ENCODE measurements around the gene CX3CL1. TPM values are rescaled to one million over a fixed set of nuclear protein-coding genes. Genes with fewer than 3 reads are reported as not detected.

Gene CX3CL1
- total and polyA plus RNA-seq, 2 of the 13 experiments (the other 11 are each of a cell fraction or from before 2014, with no cell fraction given) = 57.3 to 60.8 TPM

DNA sequence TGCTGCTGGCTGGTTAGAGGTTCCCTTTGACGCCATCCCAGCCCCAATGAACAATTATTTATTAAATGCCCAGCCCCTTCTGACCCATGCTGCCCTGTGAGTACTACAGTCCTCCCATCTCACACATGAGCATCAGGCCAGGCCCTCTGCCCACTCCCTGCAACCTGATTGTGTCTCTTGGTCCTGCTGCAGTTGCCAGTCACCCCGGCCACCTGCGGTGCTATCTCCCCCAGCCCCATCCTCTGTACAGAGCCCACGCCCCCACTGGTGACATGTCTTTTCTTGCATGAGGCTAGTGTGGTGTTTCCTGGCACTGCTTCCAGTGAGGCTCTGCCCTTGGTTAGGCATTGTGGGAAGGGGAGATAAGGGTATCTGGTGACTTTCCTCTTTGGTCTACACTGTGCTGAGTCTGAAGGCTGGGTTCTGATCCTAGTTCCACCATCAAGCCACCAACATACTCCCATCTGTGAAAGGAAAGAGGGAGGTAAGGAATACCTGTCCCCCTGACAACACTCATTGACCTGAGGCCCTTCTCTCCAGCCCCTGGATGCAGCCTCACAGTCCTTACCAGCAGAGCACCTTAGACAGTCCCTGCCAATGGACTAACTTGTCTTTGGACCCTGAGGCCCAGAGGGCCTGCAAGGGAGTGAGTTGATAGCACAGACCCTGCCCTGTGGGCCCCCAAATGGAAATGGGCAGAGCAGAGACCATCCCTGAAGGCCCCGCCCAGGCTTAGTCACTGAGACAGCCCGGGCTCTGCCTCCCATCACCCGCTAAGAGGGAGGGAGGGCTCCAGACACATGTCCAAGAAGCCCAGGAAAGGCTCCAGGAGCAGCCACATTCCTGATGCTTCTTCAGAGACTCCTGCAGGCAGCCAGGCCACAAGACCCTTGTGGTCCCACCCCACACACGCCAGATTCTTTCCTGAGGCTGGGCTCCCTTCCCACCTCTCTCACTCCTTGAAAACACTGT, 11.3 kb downstream of the CX3CL1 start (continued):
- 0 out of 2 replicates have a peak, but pooled peaks have one; percentile 73 for TF ChIP-seq ZSCAN21 (CRISPR knock-in tag; IDR thresholded peaks at IDR 0.05; ENCODE audit: borderline replicate concordance)
- TF ChIP-seq ZNF598 (CRISPR knock-in tag; IDR thresholded peaks at IDR 0.05; ENCODE audit: borderline replicate concordance) = no peak
- TF ChIP-seq, protein P1, sequence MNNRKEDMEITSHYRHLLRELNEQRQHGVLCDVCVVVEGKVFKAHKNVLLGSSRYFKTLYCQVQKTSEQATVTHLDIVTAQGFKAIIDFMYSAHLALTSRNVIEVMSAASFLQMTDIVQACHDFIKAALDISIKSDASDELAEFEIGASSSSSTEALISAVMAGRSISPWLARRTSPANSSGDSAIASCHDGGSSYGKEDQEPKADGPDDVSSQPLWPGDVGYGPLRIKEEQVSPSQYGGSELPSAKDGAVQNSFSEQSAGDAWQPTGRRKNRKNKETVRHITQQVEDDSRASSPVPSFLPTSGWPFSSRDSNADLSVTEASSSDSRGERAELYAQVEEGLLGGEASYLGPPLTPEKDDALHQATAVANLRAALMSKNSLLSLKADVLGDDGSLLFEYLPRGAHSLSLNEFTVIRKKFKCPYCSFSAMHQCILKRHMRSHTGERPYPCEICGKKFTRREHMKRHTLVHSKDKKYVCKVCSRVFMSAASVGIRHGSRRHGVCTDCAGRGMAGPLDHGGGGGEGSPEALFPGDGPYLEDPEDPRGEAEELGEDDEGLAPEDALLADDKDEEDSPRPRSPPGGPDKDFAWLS (CRISPR knock-in tag; IDR thresholded peaks at IDR 0.05; ENCODE audit: borderline replicate concordance) = no peak; the same call in 1 of the 2 replicates
- no peak for TF ChIP-seq TOE1 (CRISPR knock-in tag; IDR thresholded peaks at IDR 0.05)
- peak; percentile 45; the same call in 1 of the 2 replicates for TF ChIP-seq ZNF326 (CRISPR knock-in tag; IDR thresholded peaks at IDR 0.05; ENCODE audit: borderline replicate concordance)
- no peak for TF ChIP-seq ZNF143 (CRISPR knock-in tag; IDR thresholded peaks at IDR 0.05)
- no peak; the same call in 1 of the 2 replicates for TF ChIP-seq MED1 (CRISPR knock-in tag; IDR thresholded peaks at IDR 0.05)
- TF ChIP-seq, protein P2, sequence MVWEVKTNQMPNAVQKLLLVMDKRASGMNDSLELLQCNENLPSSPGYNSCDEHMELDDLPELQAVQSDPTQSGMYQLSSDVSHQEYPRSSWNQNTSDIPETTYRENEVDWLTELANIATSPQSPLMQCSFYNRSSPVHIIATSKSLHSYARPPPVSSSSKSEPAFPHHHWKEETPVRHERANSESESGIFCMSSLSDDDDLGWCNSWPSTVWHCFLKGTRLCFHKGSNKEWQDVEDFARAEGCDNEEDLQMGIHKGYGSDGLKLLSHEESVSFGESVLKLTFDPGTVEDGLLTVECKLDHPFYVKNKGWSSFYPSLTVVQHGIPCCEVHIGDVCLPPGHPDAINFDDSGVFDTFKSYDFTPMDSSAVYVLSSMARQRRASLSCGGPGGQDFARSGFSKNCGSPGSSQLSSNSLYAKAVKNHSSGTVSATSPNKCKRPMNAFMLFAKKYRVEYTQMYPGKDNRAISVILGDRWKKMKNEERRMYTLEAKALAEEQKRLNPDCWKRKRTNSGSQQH (CRISPR knock-in tag; IDR thresholded peaks at IDR 0.05; ENCODE audit: low read depth) = no peak
- TF ChIP-seq FOSL1 (CRISPR knock-in tag; IDR thresholded peaks at IDR 0.05; ENCODE audit: borderline replicate concordance) = 0 out of 2 replicates have a peak, but pooled peaks have one; percentile 12
- TF ChIP-seq, protein P3, sequence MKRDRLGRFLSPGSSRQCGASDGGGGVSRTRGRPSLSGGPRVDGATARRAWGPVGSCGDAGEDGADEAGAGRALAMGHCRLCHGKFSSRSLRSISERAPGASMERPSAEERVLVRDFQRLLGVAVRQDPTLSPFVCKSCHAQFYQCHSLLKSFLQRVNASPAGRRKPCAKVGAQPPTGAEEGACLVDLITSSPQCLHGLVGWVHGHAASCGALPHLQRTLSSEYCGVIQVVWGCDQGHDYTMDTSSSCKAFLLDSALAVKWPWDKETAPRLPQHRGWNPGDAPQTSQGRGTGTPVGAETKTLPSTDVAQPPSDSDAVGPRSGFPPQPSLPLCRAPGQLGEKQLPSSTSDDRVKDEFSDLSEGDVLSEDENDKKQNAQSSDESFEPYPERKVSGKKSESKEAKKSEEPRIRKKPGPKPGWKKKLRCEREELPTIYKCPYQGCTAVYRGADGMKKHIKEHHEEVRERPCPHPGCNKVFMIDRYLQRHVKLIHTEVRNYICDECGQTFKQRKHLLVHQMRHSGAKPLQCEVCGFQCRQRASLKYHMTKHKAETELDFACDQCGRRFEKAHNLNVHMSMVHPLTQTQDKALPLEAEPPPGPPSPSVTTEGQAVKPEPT (CRISPR knock-in tag; IDR thresholded peaks at IDR 0.05; ENCODE audit: low read depth) = no peak
- no peak for TF ChIP-seq HDAC1 (CRISPR knock-in tag; IDR thresholded peaks at IDR 0.05)
- TF ChIP-seq, protein P4, sequence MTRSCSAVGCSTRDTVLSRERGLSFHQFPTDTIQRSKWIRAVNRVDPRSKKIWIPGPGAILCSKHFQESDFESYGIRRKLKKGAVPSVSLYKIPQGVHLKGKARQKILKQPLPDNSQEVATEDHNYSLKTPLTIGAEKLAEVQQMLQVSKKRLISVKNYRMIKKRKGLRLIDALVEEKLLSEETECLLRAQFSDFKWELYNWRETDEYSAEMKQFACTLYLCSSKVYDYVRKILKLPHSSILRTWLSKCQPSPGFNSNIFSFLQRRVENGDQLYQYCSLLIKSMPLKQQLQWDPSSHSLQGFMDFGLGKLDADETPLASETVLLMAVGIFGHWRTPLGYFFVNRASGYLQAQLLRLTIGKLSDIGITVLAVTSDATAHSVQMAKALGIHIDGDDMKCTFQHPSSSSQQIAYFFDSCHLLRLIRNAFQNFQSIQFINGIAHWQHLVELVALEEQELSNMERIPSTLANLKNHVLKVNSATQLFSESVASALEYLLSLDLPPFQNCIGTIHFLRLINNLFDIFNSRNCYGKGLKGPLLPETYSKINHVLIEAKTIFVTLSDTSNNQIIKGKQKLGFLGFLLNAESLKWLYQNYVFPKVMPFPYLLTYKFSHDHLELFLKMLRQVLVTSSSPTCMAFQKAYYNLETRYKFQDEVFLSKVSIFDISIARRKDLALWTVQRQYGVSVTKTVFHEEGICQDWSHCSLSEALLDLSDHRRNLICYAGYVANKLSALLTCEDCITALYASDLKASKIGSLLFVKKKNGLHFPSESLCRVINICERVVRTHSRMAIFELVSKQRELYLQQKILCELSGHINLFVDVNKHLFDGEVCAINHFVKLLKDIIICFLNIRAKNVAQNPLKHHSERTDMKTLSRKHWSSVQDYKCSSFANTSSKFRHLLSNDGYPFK (CRISPR knock-in tag; IDR thresholded peaks at IDR 0.05; ENCODE audit: borderline replicate concordance) = no peak; the same call in 1 of the 2 replicates
- TF ChIP-seq SIN3A (IDR thresholded peaks at IDR 0.05; ENCODE audit: borderline replicate concordance, low read depth, low read length) = no peak
- no peak for TF ChIP-seq RFX1 (IDR thresholded peaks at IDR 0.05)
- 0 out of 2 replicates have a peak, but pooled peaks have one; percentile 11 for TF ChIP-seq ZBTB8A (CRISPR knock-in tag; IDR thresholded peaks at IDR 0.05; ENCODE audit: borderline replicate concordance, low read depth)
- TF ChIP-seq, protein P5, sequence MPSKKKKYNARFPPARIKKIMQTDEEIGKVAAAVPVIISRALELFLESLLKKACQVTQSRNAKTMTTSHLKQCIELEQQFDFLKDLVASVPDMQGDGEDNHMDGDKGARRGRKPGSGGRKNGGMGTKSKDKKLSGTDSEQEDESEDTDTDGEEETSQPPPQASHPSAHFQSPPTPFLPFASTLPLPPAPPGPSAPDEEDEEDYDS (CRISPR knock-in tag; IDR thresholded peaks at IDR 0.05) = no peak
- TF ChIP-seq, protein P6, sequence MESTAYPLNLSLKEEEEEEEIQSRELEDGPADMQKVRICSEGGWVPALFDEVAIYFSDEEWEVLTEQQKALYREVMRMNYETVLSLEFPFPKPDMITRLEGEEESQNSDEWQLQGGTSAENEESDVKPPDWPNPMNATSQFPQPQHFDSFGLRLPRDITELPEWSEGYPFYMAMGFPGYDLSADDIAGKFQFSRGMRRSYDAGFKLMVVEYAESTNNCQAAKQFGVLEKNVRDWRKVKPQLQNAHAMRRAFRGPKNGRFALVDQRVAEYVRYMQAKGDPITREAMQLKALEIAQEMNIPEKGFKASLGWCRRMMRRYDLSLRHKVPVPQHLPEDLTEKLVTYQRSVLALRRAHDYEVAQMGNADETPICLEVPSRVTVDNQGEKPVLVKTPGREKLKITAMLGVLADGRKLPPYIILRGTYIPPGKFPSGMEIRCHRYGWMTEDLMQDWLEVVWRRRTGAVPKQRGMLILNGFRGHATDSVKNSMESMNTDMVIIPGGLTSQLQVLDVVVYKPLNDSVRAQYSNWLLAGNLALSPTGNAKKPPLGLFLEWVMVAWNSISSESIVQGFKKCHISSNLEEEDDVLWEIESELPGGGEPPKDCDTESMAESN (CRISPR knock-in tag; conservative IDR thresholded peaks at IDR 0.05) = no peak

All from HepG2 (cell line).